CD4-positive, alpha-beta T cell treated with Interleukin-4 for 4 hours (primary cell): ENCODE results near the gene HOXD10.

Source experiments
- DNase-seq: peaks from one replicate; pipeline ENCODE4 v3.0.0-alpha.2; 2020

HOXD10 gene

GRCh38 chr2:176107731-176108181, 8.8 kb upstream of the HOXD10 start:
- no peak for DNase-seq

- DNase-seq, result no peak
Observed at GRCh38 chr2:176109192-176109901, 7.2 kb upstream of the HOXD10 start.

- DNase-seq, result no peak
Observed at GRCh38 chr2:176109946-176110345, 6.6 kb upstream of the HOXD10 start.

- DNase-seq, result no peak
Observed at GRCh38 chr2:176110415-176111308, 5.9 kb upstream of the HOXD10 start.

- DNase-seq, result no peak
Observed at GRCh38 chr2:176111309-176111663, 5.3 kb upstream of the HOXD10 start.

GRCh38 chr2:176111846-176112374, 4.7 kb upstream of the HOXD10 start:
- no peak for DNase-seq

- DNase-seq, result no peak
Observed at GRCh38 chr2:176112375-176113302, 3.9 kb upstream of the HOXD10 start.

GRCh38 chr2:176114120-176114929, 2.3 kb upstream of the HOXD10 start:
- DNase-seq, result no peak

GRCh38 chr2:176114930-176115625, 1.5 kb upstream of the HOXD10 start:
- DNase-seq, result no peak

GRCh38 chr2:176117162-176117822, 714 bp downstream of the HOXD10 start:
- no peak for DNase-seq

- DNase-seq, result no peak
Observed at GRCh38 chr2:176117823-176118371, 1.3 kb downstream of the HOXD10 start.

GRCh38 chr2:176118601-176119339, 2.2 kb downstream of the HOXD10 start:
- DNase-seq, result no peak

GRCh38 chr2:176120364-176121189, 4.0 kb downstream of the HOXD10 start:
- no peak for DNase-seq

GRCh38 chr2:176121190-176122051, 4.8 kb downstream of the HOXD10 start:
- no peak for DNase-seq

GRCh38 chr2:176122052-176122682, 5.6 kb downstream of the HOXD10 start:
- DNase-seq, result no peak

- DNase-seq, result no peak
Observed at GRCh38 chr2:176122683-176123410, 6.3 kb downstream of the HOXD10 start, which contains the start of gene HOXD9. Gene HOXD9 (plus strand): TSS chr2:176122719. CDS start chr2:176122769, 50 bp downstream.
